Mesothelial cell of epicardium (in vitro differentiated cells): ENCODE results near the gene FASN. TPM values are rescaled to one million over a fixed set of nuclear protein-coding genes. Genes with fewer than 3 reads are reported as not detected.
"Not testable (repeated sequence)": the region's sequence is repeated elsewhere in the genome, so short reads cannot be mapped to it uniquely, and the experiment has no call there.

Source experiments
- DNase-seq, 2 experiments: peaks; one replicate each; pipeline ENCODE4 v3.0.0; 2021; ENCODE audit warnings: low spot score in 2 of 2; ENCODE audit not compliant: unreplicated experiment in 2 of 2
- H3K27ac Mint-ChIP-seq: 2 replicates; pipeline ENCODE4 v1.8.0; 2021; ENCODE audit warnings: mixed read lengths
- H3K27me3 Mint-ChIP-seq: 2 replicates; pipeline ENCODE4 v1.8.0; 2021; ENCODE audit warnings: low read depth, mixed read lengths
- H3K36me3 Mint-ChIP-seq: 2 replicates; pipeline ENCODE4 v1.8.0; 2021; ENCODE audit warnings: mixed read lengths
- H3K4me1 Mint-ChIP-seq: 2 replicates; pipeline ENCODE4 v1.8.0; 2021; ENCODE audit warnings: mixed read lengths
- H3K4me3 Mint-ChIP-seq: 2 replicates; pipeline ENCODE4 v1.8.0; 2021; ENCODE audit warnings: mild to moderate bottlenecking, moderate library complexity, mixed read lengths
- H3K9me3 Mint-ChIP-seq: 2 replicates; pipeline ENCODE4 v1.8.0; 2021; ENCODE audit warnings: mixed read lengths
- CTCF ChIP-seq: fragments of 200-600 bp; sonication (generic); IDR thresholded peaks from one replicate; pipeline ENCODE4 v1.5.0; 2021; ENCODE audit warnings: antibody characterized with exemption; ENCODE audit not compliant: unreplicated experiment
- total RNA-seq: library from RNA; stranded (reverse); gene quantifications from 3 replicates; pipeline ENCODE4 v1.2.1, GENCODE V29; 2021

FASN gene
- 227 to 230 TPM (median 229 TPM) in 3 replicates for total RNA-seq

- peak; percentile 93 to 95 for DNase-seq
Measured at GRCh38 chr17:82098169-82098938, at the start of gene FASN. Gene FASN, minus strand, starts transcription at chr17:82098236. Its CDS starts 1,791 bp downstream, at chr17:82096445.

DNA sequence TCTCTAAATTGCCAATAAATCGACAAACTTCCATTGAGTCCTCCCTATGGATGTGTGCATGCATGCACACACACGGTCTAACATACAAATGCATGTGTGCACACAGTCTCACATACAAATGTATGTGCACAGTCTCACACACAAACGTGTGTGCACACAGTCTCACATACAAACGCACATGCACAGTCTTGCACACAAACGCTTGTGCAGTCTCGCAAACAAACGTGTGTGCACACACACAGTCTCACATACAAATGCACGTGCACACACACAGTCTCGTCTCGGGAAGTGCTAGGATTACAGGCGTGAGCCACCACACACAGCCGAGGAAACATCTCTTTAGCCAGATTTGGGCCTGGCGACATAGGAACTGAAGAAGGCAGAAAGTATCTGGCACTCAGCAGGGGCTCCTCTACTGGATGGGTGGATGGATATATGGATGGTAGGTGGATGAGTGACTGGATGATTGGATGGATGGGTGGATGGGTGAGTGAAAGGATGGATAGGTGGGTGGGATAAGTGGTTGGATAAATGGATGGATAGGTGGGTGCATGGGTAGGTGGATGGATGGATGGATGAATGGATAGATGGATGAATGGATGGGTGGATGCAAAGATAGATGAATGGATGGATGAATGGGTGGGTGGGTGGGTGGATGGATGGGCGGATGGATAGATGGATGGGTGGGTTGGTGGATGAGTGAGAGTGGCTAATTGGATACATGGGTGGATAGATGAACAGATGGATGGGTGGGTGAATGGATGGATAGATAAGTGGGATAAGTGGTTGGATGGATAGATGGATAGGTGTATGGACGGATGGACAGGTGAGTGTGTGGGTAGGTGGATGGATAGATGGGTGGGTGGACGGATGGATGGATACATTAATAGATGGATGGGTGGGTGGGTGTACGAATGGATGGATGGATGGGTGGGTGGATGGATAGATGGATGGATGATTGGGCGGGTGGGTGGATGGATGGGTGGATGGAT is 48.9 kb upstream of the FASN start:
- H3K9me3 Mint-ChIP-seq, result no peaks in the 10 kb centered on the region
- H3K27ac Mint-ChIP-seq, result no peak overlapping the region

More at GRCh38 chr17:82098169-82098938, at the start of gene FASN:
- Mint-ChIP-seq H3K4me1 (peaks cover 27% of the 10 kb centered on the region), H3K9me3 (no peaks in the 10 kb centered on the region), H3K27ac (peak within 1 kb of the TSS; percentile 47), H3K36me3 (peaks cover under 1% of the 10 kb centered on the region), H3K4me3 (peak within 1 kb of the TSS; percentile 70), H3K27me3 (no peaks in the 10 kb centered on the region)
- no peak for TF ChIP-seq CTCF

GRCh38 chr17:82145550-82146155 is 47.6 kb upstream of the FASN start:
- Mint-ChIP-seq H3K27me3 (no peaks in the 10 kb centered on the region), H3K9me3 (no peaks in the 10 kb centered on the region), H3K27ac (no peak overlapping the region), H3K36me3 (peaks cover 8% of the 10 kb centered on the region), H3K4me3 (no peak overlapping the region), H3K4me1 (peaks cover 20% of the 10 kb centered on the region)
- no peak for DNase-seq
- no peak for TF ChIP-seq CTCF

More for the DNA sequence above, 48.9 kb upstream of the FASN start:
- DNase-seq, result no peak
- TF ChIP-seq CTCF, result no peak
- Mint-ChIP-seq H3K4me3 (no peak overlapping the region), H3K27me3 (no peaks in the 10 kb centered on the region), H3K4me1 (peaks cover 14% of the 10 kb centered on the region), H3K36me3 (peaks cover 8% of the 10 kb centered on the region)

DNA sequence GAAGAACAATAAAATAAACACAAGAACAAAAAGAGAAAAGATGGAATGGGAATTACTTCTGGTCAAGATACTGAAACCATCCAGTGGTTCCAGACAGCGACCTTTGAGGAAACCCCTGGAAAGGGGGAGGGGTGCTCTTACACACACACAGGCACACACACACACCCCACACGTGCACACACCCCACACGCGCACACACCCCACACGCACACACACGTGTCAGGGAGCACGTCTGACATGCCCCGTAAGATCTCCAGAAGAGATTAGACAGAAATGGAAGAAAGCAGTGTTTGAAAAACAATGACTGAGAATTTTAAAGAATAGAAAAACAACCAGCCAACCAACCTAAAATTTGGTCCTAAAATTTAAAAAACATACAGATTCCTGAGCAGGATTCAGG is 45.3 kb upstream of the FASN start:
- no peaks in the 10 kb centered on the region for H3K27me3 Mint-ChIP-seq
- TF ChIP-seq CTCF, result no peak
- peaks cover 9% of the 10 kb centered on the region for H3K36me3 Mint-ChIP-seq
- DNase-seq, result no peak
- H3K4me1 Mint-ChIP-seq, result peaks cover 20% of the 10 kb centered on the region
- no peak overlapping the region for H3K27ac Mint-ChIP-seq
- no peak overlapping the region for H3K4me3 Mint-ChIP-seq
- no peaks in the 10 kb centered on the region for H3K9me3 Mint-ChIP-seq

DNA sequence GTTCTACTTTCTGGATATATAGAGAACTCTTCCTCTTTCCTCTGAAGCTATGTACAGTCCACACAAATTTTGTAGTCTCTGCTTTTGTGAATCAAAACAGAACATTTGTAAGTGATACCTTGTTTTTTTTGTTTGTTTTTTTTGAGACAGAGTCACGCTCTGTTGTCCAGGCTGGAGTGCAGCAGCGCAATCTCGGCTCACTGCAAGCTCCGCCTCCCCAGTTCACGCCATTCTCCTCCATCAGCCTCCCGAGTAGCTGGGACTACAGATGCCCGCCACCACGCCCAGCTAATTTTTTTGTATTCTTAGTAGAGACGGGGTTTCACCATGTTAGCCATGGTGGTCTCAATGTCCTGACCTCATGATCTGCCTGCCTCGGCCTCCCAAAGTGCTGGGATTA is 41.9 kb upstream of the FASN start:
- not testable (repeated sequence) for H3K4me3 Mint-ChIP-seq, H3K27me3 Mint-ChIP-seq, H3K27ac Mint-ChIP-seq, H3K36me3 Mint-ChIP-seq, H3K9me3 Mint-ChIP-seq, H3K4me1 Mint-ChIP-seq, DNase-seq
